GM12801 (cell line): Measurements from ENCODE around the gene RTN4RL1.

Experiments
- CTCF ChIP-seq: IDR thresholded peaks from one replicate; pipeline ENCODE4 v1.5.1; 2011; ENCODE audit warnings: control low read depth; ENCODE audit not compliant: insufficient read length; ENCODE audit errors: extremely low read depth

Gene RTN4RL1

DNA sequence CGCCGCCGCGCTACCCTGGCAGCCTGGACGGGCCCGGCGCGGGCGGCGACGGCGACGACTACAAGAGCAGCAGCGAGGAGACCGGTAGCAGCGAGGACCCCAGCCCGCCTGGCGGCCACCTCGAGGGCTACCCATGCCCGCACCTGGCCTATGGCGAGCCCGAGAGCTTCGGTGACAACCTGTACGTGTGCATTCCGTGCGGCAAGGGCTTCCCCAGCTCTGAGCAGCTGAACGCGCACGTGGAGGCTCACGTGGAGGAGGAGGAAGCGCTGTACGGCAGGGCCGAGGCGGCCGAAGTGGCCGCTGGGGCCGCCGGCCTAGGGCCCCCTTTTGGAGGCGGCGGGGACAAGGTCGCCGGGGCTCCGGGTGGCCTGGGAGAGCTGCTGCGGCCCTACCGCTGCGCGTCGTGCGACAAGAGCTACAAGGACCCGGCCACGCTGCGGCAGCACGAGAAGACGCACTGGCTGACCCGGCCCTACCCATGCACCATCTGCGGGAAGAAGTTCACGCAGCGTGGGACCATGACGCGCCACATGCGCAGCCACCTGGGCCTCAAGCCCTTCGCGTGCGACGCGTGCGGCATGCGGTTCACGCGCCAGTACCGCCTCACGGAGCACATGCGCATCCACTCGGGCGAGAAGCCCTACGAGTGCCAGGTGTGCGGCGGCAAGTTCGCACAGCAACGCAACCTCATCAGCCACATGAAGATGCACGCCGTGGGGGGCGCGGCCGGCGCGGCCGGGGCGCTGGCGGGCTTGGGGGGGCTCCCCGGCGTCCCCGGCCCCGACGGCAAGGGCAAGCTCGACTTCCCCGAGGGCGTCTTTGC is 32.8 kb upstream of the RTN4RL1 start:
- no peak for TF ChIP-seq CTCF

- TF ChIP-seq CTCF = no peak
Measured at GRCh38 chr17:2057175-2057759, 32.1 kb upstream of the RTN4RL1 start.

DNA sequence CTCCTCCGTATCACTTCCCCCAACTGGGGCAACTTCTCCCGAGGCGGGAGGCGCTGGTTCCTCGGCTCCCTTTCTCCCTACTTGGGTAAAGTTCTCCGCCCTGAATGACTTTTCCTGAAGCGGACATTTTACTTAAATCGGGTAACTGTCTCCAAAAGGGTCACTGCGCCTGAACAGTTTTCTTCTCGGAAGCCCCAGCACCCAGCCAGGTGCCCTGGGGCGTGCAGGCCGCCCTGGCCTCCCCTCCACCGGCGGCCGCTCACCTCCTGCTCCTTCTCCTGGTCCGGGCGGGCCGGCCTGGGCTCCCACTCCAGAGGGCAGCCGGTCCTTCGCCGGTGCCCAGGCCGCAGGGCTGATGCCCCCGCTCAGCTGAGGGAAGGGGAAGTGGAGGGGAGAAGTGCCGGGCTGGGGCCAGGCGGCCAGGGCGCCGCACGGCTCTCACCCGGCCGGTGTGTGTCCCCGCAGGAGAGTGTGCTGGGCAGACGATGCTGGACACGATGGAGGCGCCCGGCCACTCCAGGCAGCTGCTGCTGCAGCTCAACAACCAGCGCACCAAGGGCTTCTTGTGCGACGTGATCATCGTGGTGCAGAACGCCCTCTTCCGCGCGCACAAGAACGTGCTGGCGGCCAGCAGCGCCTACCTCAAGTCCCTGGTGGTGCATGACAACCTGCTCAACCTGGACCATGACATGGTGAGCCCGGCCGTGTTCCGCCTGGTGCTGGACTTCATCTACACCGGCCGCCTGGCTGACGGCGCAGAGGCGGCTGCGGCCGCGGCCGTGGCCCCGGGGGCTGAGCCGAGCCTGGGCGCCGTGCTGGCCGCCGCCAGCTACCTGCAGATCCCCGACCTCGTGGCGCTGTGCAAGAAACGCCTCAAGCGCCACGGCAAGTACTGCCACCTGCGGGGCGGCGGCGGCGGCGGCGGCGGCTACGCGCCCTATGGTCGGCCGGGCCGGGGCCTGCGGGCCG is 31.4 kb upstream of the RTN4RL1 start:
- no peak for TF ChIP-seq CTCF

GRCh38 chr17:2055292-2056205 is 30.4 kb upstream of the RTN4RL1 start:
- no peak for TF ChIP-seq CTCF

DNA sequence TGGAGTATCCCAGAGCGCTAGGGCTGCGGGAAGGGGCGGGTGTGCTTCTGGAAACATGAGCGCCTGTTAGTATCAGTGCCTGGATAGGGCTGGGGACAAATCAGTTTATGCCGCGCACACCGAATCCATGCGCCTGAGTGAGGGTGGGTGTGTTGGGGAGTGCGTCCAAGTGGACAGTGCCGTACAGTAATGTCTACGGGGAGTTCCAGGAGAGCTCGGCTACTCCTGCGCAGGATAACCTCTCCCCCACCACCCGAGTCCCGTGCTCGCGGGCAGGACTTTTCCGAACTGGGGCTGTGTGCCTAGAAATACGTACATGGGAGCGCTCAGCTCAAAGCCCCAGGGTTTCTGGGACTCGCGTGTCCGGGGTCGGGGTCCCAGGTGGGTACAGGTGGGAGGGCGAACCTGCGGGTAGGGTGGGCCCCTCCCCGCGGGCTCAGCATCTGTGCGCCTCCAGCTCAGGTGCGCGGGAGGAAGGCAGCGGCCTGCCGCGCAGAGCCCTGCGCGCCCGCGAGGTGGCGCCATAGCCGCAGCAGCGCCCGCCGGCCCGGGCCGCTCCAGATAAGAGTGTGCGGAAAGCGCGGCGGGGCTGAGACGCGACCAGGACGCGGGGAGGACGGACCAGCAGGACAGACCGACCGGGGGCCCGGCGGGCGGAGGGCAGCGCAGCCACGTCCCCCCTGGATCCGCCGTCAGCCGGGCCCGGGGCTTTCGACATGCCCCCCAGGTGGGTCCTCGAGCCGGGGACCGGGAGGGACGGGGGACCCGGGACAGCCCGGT is 29.6 kb upstream of the RTN4RL1 start, which contains the start of gene HIC1:
Gene HIC1 (plus strand): TSS at position 592 of the 780 bp plus-strand sequence. CDS start 1,588 bp downstream, outside the sequence.
- TF ChIP-seq CTCF = no peak

GRCh38 chr17:2054262-2054511 is 29.1 kb upstream of the RTN4RL1 start:
- no peak for TF ChIP-seq CTCF
